Measurements from ENCODE around the gene ZBTB45. TPM values are rescaled to one million over a fixed set of nuclear protein-coding genes. Genes with fewer than 3 reads are reported as not detected.
A peak's percentile ranks its signal among the peaks of the same experiment; 100 is the strongest.

Gene ZBTB45
- total and polyA plus RNA-seq, 8 donors: 4.3 to 9.3 (median 6.3) TPM

- no peaks in the 10 kb centered on the region for H3K4me1 ChIP-seq
- no peak for FAIRE-seq
- peaks cover 0 to 11% (median 0%) of the 10 kb centered on the region in 3 donors for H3K36me3 ChIP-seq
- peak in 1 of 6 donors; percentile 20 for DNase-seq
- no peak for TF ChIP-seq CTCF (IDR thresholded peaks at IDR 0.05)
- H3K9me3 ChIP-seq: no peaks in the 10 kb centered on the region
- 90 to 92% methylated on average over 7 of the region's 7 CpGs for WGBS, 2 donors
- ATAC-seq: no peak
- intact Hi-C loops (cut with DNase I): no loop called here
- no peak overlapping the region for H3K27ac ChIP-seq
- no peaks in the 10 kb centered on the region for H3K27me3 ChIP-seq
- H3K4me3 ChIP-seq: no peak overlapping the region
Measured at GRCh38 chr19:58482372-58482771, 37.2 kb downstream of the ZBTB45 start.

DNA sequence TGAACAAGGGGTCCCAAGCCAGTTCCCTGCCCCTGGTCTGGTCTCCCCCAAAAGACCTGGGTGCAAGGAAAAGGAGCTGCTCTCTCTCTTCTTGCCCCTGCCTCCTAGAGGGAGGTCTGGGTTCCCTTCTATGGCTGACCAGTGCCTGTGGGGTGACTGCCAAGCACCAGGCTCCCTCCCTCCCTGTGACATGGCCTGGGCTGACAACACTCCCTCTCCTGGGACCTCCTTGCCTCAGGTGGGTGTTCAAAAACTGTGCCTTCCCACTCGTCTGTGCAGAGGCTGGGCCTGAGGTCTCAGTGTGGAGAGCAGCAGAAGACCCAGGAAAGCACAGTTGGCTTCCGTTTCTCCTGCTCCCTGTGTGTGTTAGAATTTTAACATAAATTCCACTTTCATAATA lies 38.8 kb downstream of the ZBTB45 start:
- no peak for TF ChIP-seq CTCF (IDR thresholded peaks at IDR 0.05)
- DNase-seq (peak in 1 of 6 donors; percentile 21), ATAC-seq (no peak), FAIRE-seq (no peak)
- whole genome bisulfite sequencing, 2 donors: 74 to 75% methylated on average over 2 of the region's 2 CpGs
- peaks cover 0 to 11% (median 0%) of the 10 kb centered on the region in 3 donors for H3K36me3 ChIP-seq
- H3K9me3 ChIP-seq: no peaks in the 10 kb centered on the region
- intact Hi-C loops (cut with DNase I): no loop called here
- peaks cover 0 to 4% (median 0%) of the 10 kb centered on the region in 3 donors for H3K4me1 ChIP-seq
- H3K4me3 ChIP-seq: no peak overlapping the region
- H3K27ac ChIP-seq: no peak overlapping the region
- no peaks in the 10 kb centered on the region for H3K27me3 ChIP-seq

GRCh38 chr19:58480481-58480830 lies 39.2 kb downstream of the ZBTB45 start:
- Histone ChIP-seq H3K4me3 (no peak overlapping the region), H3K27me3 (no peaks in the 10 kb centered on the region), H3K36me3 (peaks cover 0 to 11% (median 0%) of the 10 kb centered on the region in 3 donors), H3K4me1 (peaks cover 0 to 4% (median 0%) of the 10 kb centered on the region in 3 donors), H3K27ac (no peak overlapping the region), H3K9me3 (no peaks in the 10 kb centered on the region)
- intact Hi-C loops (cut with DNase I): no loop called here
- TF ChIP-seq CTCF (IDR thresholded peaks at IDR 0.05): no peak
- ATAC-seq: no peak
- no peak for FAIRE-seq
- WGBS, 2 donors: 92 to 94% methylated on average over 20 of the region's 20 CpGs
- peak in 1 of 6 donors; percentile 69 for DNase-seq

DNA sequence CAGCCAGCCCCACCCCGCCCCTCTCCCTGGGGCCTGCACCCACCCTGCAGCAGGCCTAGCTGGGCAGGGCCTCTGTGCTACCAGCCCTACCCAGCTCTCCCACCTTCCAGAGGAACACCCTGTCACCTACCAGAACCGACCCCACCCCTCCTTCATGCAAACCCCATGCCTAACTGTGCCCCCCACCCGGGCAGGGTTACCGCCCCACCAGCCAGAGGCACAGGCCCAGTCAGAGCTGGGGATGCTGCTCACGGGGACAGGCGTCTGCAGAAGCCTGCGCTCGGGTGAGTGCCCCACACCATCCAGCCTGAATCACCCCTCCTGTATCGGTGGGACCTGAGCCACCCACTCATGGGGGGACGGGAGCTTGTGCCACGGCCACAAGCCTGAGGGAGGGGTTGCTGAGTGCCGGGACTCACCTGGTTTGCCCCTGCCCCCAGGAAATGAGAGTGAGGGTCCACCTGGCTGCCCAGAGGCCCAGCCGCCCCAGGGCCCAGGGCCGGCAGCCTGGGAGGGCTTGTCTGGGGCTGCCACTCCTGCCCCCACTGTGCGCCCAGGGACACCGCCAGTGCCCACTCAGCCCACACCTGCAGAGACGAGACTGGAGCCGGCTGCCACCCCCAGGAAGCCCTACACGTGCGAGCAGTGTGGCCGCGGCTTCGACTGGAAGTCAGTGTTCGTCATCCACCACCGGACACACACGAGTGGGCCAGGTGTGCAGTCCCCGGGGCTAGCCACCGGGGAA lies 39.7 kb downstream of the ZBTB45 start:
- DNase-seq (peak in 1 of 6 donors; percentile 58), FAIRE-seq (no peak), ATAC-seq (no peak)
- peaks cover 0 to 9% (median 0%) of the 10 kb centered on the region in 3 donors for H3K4me1 ChIP-seq
- TF ChIP-seq CTCF (IDR thresholded peaks at IDR 0.05): no peak
- no peak overlapping the region for H3K27ac ChIP-seq
- no peak overlapping the region for H3K4me3 ChIP-seq
- intact Hi-C loops (cut with DNase I): no loop called here
- no peaks in the 10 kb centered on the region for H3K27me3 ChIP-seq
- H3K9me3 ChIP-seq: no peaks in the 10 kb centered on the region
- WGBS, 2 donors: 88 to 90% methylated on average over 28 of the region's 28 CpGs
- peaks cover 0 to 11% (median 0%) of the 10 kb centered on the region in 3 donors for H3K36me3 ChIP-seq

DNA sequence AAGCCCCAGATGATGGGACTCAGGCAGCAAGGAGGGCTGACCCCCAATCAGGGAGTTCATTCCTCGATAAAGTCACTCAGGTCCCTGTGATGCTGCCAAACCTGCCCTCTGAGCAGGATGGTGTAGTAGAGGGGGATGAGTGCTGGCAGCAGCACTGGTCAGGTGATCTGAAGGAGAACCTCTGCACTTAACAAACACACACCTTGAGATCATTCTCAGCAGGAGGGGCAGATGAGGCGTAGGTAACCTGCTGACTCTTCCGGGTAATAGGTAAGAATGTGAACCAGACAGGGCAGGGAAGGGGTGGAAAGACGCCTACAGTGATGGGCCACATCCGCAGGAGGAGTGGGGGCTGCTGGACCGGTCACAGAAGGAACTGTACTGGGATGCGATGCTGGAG lies 40.3 kb downstream of the ZBTB45 start:
- H3K36me3 ChIP-seq: peaks cover 0 to 11% (median 0%) of the 10 kb centered on the region in 3 donors
- no peaks in the 10 kb centered on the region for H3K27me3 ChIP-seq
- ATAC-seq: no peak
- no peaks in the 10 kb centered on the region for H3K9me3 ChIP-seq
- no peak overlapping the region for H3K4me3 ChIP-seq
- no peak for FAIRE-seq
- no peak for DNase-seq
- no peak for TF ChIP-seq CTCF (IDR thresholded peaks at IDR 0.05)
- H3K4me1 ChIP-seq: peaks cover 0 to 10% (median 0%) of the 10 kb centered on the region in 3 donors
- intact Hi-C loops (cut with DNase I): no loop called here
- 91 to 93% methylated on average over 7 of the region's 7 CpGs for WGBS, 2 donors
- H3K27ac ChIP-seq: no peak overlapping the region
